Activated B cell treated with CpG ODN at 0.5 μM for 24 hours (primary cell): ENCODE measurements around the gene CDK6. TPM values are rescaled to one million over a fixed set of nuclear protein-coding genes. Genes with fewer than 3 reads are reported as not detected.

ENCODE experiments used
- ATAC-seq: fragments of 200-7000 bp; cut with Tn5 transposase; one replicate; pipeline ENCODE4 v1.10.0; 2021; ENCODE audit warnings: low read depth, mild to moderate bottlenecking, moderate library complexity
- CTCF ChIA-PET: fragments of 350-600 bp; sonication (Branson Sonifier 250); formaldehyde crosslinking; loops from one replicate; lab custom pipeline; 2021; ENCODE audit warnings: antibody characterized with exemption; lab: Charles Lee
- POLR2A ChIA-PET: fragments of 350-600 bp; sonication (Branson Sonifier 250); formaldehyde crosslinking; loops from one replicate; lab custom pipeline; 2021; ENCODE audit warnings: antibody characterized with exemption; lab: Charles Lee
- DNase-seq: peaks from one replicate; pipeline ENCODE4 v3.0.0; 2022
- H3K27ac Mint-ChIP-seq: one replicate; pipeline ENCODE4 v1.8.0; 2020; ENCODE audit warnings: mixed read lengths
- H3K27me3 Mint-ChIP-seq: one replicate; pipeline ENCODE4 v1.8.0; 2021; ENCODE audit warnings: mixed read lengths
- H3K36me3 Mint-ChIP-seq: one replicate; pipeline ENCODE4 v1.8.0; 2021; ENCODE audit warnings: low read depth, mixed read lengths
- H3K4me1 Mint-ChIP-seq: one replicate; pipeline ENCODE4 v1.8.0; 2021; ENCODE audit warnings: mixed read lengths
- H3K4me3 Mint-ChIP-seq: one replicate; pipeline ENCODE4 v1.8.0; 2020; ENCODE audit warnings: mild to moderate bottlenecking, mixed read lengths
- H3K9me3 Mint-ChIP-seq: one replicate; pipeline ENCODE4 v1.8.0; 2020; ENCODE audit warnings: mixed read lengths
- CTCF ChIP-seq: fragments of 200-600 bp; IDR thresholded peaks from one replicate; pipeline ENCODE4 v1.8.0; 2022; ENCODE audit warnings: antibody characterized with exemption, mild to moderate bottlenecking
- intact Hi-C: fragments of 100-400 bp; cut with micrococcal nuclease; formaldehyde crosslinking; loops from one replicate; pipeline ENCODE4 v1.15.1; 2024
- total RNA-seq: library from RNA; stranded (reverse); gene quantifications from 2 replicates; pipeline ENCODE4 v1.2.3, GENCODE V29; 2022

Gene CDK6
- total RNA-seq, 1 donor from 2014 or later = 30.5 TPM

- DNase-seq (no peak), ATAC-seq (no peak)
- Mint-ChIP-seq H3K9me3 (no peaks in the 10 kb centered on the region), H3K36me3 (peaks cover 6% of the 10 kb centered on the region), H3K27me3 (no peaks in the 10 kb centered on the region), H3K27ac (no peak overlapping the region), H3K4me1 (no peaks in the 10 kb centered on the region), H3K4me3 (no peak overlapping the region)
- CTCF ChIA-PET = no interaction called here
- no peak for TF ChIP-seq CTCF
- POLR2A ChIA-PET = no interaction called here
- intact Hi-C loops = no loop called here
Observed at GRCh38 chr7:92705831-92706230, 130.5 kb downstream of the CDK6 start.

GRCh38 chr7:92704858-92705257 lies 131.5 kb downstream of the CDK6 start:
- POLR2A ChIA-PET = no interaction called here
- no peaks in the 10 kb centered on the region for H3K4me1 Mint-ChIP-seq
- CTCF ChIA-PET = no interaction called here
- no peaks in the 10 kb centered on the region for H3K27me3 Mint-ChIP-seq
- H3K27ac Mint-ChIP-seq = no peak overlapping the region
- H3K9me3 Mint-ChIP-seq = no peaks in the 10 kb centered on the region
- ATAC-seq (no peak), DNase-seq (no peak)
- no peak overlapping the region for H3K4me3 Mint-ChIP-seq
- peaks cover 6% of the 10 kb centered on the region for H3K36me3 Mint-ChIP-seq
- no peak for TF ChIP-seq CTCF
- intact Hi-C loops = no loop called here

- Mint-ChIP-seq H3K36me3 (peaks cover 6% of the 10 kb centered on the region), H3K4me3 (no peak overlapping the region), H3K27ac (no peak overlapping the region), H3K27me3 (no peaks in the 10 kb centered on the region), H3K9me3 (no peaks in the 10 kb centered on the region), H3K4me1 (no peaks in the 10 kb centered on the region)
- ChIA-PET CTCF (interaction anchor here (1.4 kb wide), 1 partner anchor 130 kb away, joined by 4 read pairs; no protein-coding TSS in a partner anchor), POLR2A (no interaction called here)
- no peak for ATAC-seq
- no peak for DNase-seq
- no peak for TF ChIP-seq CTCF
- intact Hi-C loops = no loop called here
Observed at GRCh38 chr7:92702535-92702934, 133.8 kb downstream of the CDK6 start.

DNA sequence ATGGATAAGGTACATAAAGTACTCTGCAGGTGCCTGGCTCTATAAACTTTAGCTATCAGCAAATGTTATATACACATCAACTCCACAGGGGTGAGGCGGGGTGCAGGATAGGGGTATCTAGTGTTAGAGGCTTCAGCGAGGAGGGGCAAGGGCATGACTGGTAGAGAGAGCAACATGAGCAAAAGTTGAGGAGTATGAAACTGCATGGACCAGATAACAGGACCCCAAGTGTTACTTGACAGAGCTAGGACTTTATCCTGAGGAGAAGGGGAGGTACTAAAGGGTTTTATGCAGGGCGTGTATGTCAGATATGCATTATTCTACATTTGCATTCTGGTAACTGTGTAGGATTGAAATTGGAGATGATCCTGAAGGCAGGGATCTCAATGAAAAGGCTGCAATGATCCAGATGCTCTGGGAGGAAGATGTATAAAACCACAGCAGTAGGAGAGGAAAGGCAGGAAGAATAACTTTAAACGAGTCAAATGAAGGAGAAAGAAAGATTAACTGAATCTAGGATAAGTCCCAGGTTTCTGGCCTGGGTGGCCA lies 136.3 kb downstream of the CDK6 start:
- H3K36me3 Mint-ChIP-seq = peaks cover 2% of the 10 kb centered on the region
- H3K27ac Mint-ChIP-seq = no peak overlapping the region
- no peak for TF ChIP-seq CTCF
- POLR2A ChIA-PET = no interaction called here
- no peaks in the 10 kb centered on the region for H3K9me3 Mint-ChIP-seq
- intact Hi-C loops = no loop called here
- CTCF ChIA-PET = interaction anchor here (3.0 kb wide), 1 partner anchor 133 kb away, joined by 13 read pairs; no protein-coding TSS in a partner anchor
- H3K4me3 Mint-ChIP-seq = no peak overlapping the region
- peaks cover 6% of the 10 kb centered on the region for H3K4me1 Mint-ChIP-seq
- H3K27me3 Mint-ChIP-seq = no peaks in the 10 kb centered on the region
- ATAC-seq (no peak), DNase-seq (no peak)

DNA sequence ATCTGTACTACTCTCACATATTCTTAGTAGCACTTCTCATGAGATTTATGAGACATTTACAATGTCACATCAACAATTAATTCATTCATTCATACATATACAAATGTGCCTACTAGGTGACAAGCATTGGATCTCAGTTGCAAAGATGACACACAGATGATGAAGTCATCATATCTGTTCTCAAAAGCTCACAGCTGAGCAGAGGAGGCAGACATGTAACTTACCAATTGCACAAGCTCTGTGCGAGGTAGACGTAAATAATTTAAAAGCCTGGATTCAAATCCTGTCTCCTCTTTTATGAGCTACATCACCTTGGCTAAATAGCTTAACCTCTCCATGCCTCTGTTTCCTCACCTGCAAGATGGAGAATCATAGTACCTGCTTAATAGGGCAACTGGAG lies 136.8 kb downstream of the CDK6 start:
- H3K27me3 Mint-ChIP-seq = no peaks in the 10 kb centered on the region
- no peaks in the 10 kb centered on the region for H3K9me3 Mint-ChIP-seq
- H3K27ac Mint-ChIP-seq = no peak overlapping the region
- H3K4me3 Mint-ChIP-seq = no peak overlapping the region
- H3K36me3 Mint-ChIP-seq = no peaks in the 10 kb centered on the region
- CTCF ChIA-PET = interaction anchor here (3.0 kb wide), 1 partner anchor 133 kb away, joined by 13 read pairs; no protein-coding TSS in a partner anchor
- ATAC-seq (no peak), DNase-seq (no peak)
- TF ChIP-seq CTCF = no peak
- intact Hi-C loops = no loop called here
- H3K4me1 Mint-ChIP-seq = peaks cover 7% of the 10 kb centered on the region
- POLR2A ChIA-PET = no interaction called here
